GM12891 (cell line): ENCODE data around the gene ATG5.

Experiments
- POLR2AphosphoS5 ChIP-seq: IDR thresholded peaks from 2 replicates; pipeline ENCODE4 v1.6.1; 2011; ENCODE audit warnings: low read depth, low read length, control low read depth
- TAF1 ChIP-seq: IDR thresholded peaks from 2 replicates; pipeline ENCODE4 v1.6.1; 2011; ENCODE audit warnings: low read depth, low read length, control low read depth

DNA sequence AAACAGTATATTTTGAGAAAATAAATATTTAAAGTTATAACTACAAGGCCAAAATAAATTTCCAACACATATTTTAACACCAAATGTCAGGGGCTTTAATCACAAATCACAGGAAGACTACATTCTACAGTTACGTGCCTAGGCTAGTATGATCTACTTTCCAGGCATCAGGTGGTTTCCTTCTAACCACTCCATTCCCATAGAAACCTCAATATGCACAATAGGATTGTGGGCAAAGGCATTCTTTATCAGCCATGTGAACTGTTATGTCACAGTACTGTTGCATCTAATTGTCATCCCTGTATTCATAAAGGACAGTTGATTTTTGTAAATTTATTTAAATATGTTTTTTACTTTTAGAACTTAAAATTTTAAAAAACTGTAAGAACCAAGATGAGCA lies 32.4 kb downstream of the ATG5 start:
- TF ChIP-seq POLR2AphosphoS5 (no peak), TAF1 (no peak)
